Measurements from ENCODE around the gene NR4A3.

GRCh38 chr9:99870126-99870525 is 48.4 kb downstream of the NR4A3 start:
- TF ChIP-seq CTCF (conservative IDR thresholded peaks at IDR 0.05; ENCODE audit: low read length) (no peak), EZH2phosphoT487 (IDR thresholded peaks at IDR 0.05; ENCODE audit: borderline replicate concordance) (no peak)

Measured in Loucy (cell line).